ENCODE measurements around the gene NRG3.
A peak's percentile ranks its signal among the peaks of the same experiment; 100 is the strongest.

Gene NRG3

GRCh38 chr10:82811621-82812020, 936.6 kb downstream of the NRG3 start:
- no peak overlapping the region for H3K4me3 ChIP-seq (ENCODE audit: low read depth, low read length)
- DNase-seq = peak in 1 of 2 donors; percentile 53
- H3K4ac ChIP-seq (ENCODE audit: low read depth, low read length) = no peak overlapping the region
- H4K8ac ChIP-seq (ENCODE audit: low read depth, low read length) = no peak overlapping the region
- no peak overlapping the region for H2AK5ac ChIP-seq (ENCODE audit: low read length)
- peaks cover 4% of the 10 kb centered on the region for H3K9me3 ChIP-seq (ENCODE audit: insufficient read depth, low read depth, low read length)
- H3K36me3 ChIP-seq (ENCODE audit: control insufficient read depth in 1 of 2, insufficient read depth in 2 of 2, low read length in 2 of 2) = no peaks in the 10 kb centered on the region
- no peak overlapping the region for H2BK120ac ChIP-seq (ENCODE audit: insufficient read depth, low read length, poor library complexity)
- no peak overlapping the region for H4K91ac ChIP-seq (ENCODE audit: low read depth, low read length)
- H3K4me2 ChIP-seq (ENCODE audit: low read length) = no peak overlapping the region
- no peaks in the 10 kb centered on the region for H3K79me1 ChIP-seq (ENCODE audit: low read length)
- H3K27ac ChIP-seq (ENCODE audit: low read depth, low read length) = no peak overlapping the region
- H2BK5ac ChIP-seq (ENCODE audit: low read depth, low read length, poor library complexity) = no peak overlapping the region
- H3K14ac ChIP-seq (ENCODE audit: low read length) = no peak overlapping the region
- no peak overlapping the region for H2BK12ac ChIP-seq (ENCODE audit: low read length)
- no peaks in the 10 kb centered on the region for H3K27me3 ChIP-seq (ENCODE audit: insufficient read depth, low read length)
- no peak overlapping the region for H3K9ac ChIP-seq (ENCODE audit: low read length)
- H4K12ac ChIP-seq (ENCODE audit: low read depth, low read length) = no peak overlapping the region
- no peak overlapping the region for H3K18ac ChIP-seq (ENCODE audit: low read length)
- no peak overlapping the region for H3K23ac ChIP-seq (ENCODE audit: low read length)
- no peak overlapping the region for H2AFZ ChIP-seq (ENCODE audit: insufficient read depth, low read length, poor library complexity)
- WGBS (ENCODE audit: extremely low coverage, insufficient coverage, insufficient read length) = no CpG with 5 or more reads among the region's 1 CpG
- H3K79me2 ChIP-seq (ENCODE audit: control insufficient read depth, insufficient read depth, low read length, poor library complexity) = no peaks in the 10 kb centered on the region
- H3K4me1 ChIP-seq (ENCODE audit: control insufficient read depth in 1 of 2, insufficient read depth in 2 of 2, low read length in 2 of 2) = no peaks in the 10 kb centered on the region

- H3K14ac ChIP-seq (ENCODE audit: low read length) = no peak overlapping the region
Observed at GRCh38 chr10:82813856-82814255, 938.9 kb downstream of the NRG3 start.

GRCh38 chr10:82814635-82815034, 939.6 kb downstream of the NRG3 start:
- no peak overlapping the region for H3K4me3 ChIP-seq (ENCODE audit: low read depth, low read length)
- H3K4ac ChIP-seq (ENCODE audit: low read depth, low read length) = no peak overlapping the region
- H2BK12ac ChIP-seq (ENCODE audit: low read length) = no peak overlapping the region
- no peak overlapping the region for H4K12ac ChIP-seq (ENCODE audit: low read depth, low read length)
- no peak overlapping the region for H3K9ac ChIP-seq (ENCODE audit: low read length)
- no peak overlapping the region for H3K27ac ChIP-seq (ENCODE audit: low read depth, low read length)
- H3K9me3 ChIP-seq (ENCODE audit: insufficient read depth, low read depth, low read length) = peaks cover 4% of the 10 kb centered on the region
- H2BK5ac ChIP-seq (ENCODE audit: low read depth, low read length, poor library complexity) = no peak overlapping the region
- no peak overlapping the region for H3K23ac ChIP-seq (ENCODE audit: low read length)
- no peak overlapping the region for H2AFZ ChIP-seq (ENCODE audit: insufficient read depth, low read length, poor library complexity)
- no peak overlapping the region for H4K8ac ChIP-seq (ENCODE audit: low read depth, low read length)
- no peak overlapping the region for H2AK5ac ChIP-seq (ENCODE audit: low read length)
- H3K79me2 ChIP-seq (ENCODE audit: control insufficient read depth, insufficient read depth, low read length, poor library complexity) = no peaks in the 10 kb centered on the region
- no peak overlapping the region for H2BK120ac ChIP-seq (ENCODE audit: insufficient read depth, low read length, poor library complexity)
- DNase-seq = no peak
- no peak overlapping the region for H3K14ac ChIP-seq (ENCODE audit: low read length)
- H3K79me1 ChIP-seq (ENCODE audit: low read length) = no peaks in the 10 kb centered on the region
- no peak overlapping the region for H3K4me2 ChIP-seq (ENCODE audit: low read length)
- no peaks in the 10 kb centered on the region for H3K36me3 ChIP-seq (ENCODE audit: control insufficient read depth in 1 of 2, insufficient read depth in 2 of 2, low read length in 2 of 2)
- H3K4me1 ChIP-seq (ENCODE audit: control insufficient read depth in 1 of 2, insufficient read depth in 2 of 2, low read length in 2 of 2) = no peaks in the 10 kb centered on the region
- H3K18ac ChIP-seq (ENCODE audit: low read length) = no peak overlapping the region
- no peaks in the 10 kb centered on the region for H3K27me3 ChIP-seq (ENCODE audit: insufficient read depth, low read length)
- H4K91ac ChIP-seq (ENCODE audit: low read depth, low read length) = no peak overlapping the region

More at GRCh38 chr10:82813856-82814255, 938.9 kb downstream of the NRG3 start:
- Histone ChIP-seq H4K8ac (ENCODE audit: low read depth, low read length) (no peak overlapping the region), H3K18ac (ENCODE audit: low read length) (no peak overlapping the region), H4K12ac (ENCODE audit: low read depth, low read length) (no peak overlapping the region), H3K79me2 (ENCODE audit: control insufficient read depth, insufficient read depth, low read length, poor library complexity) (no peaks in the 10 kb centered on the region), H3K27ac (ENCODE audit: low read depth, low read length) (no peak overlapping the region), H3K23ac (ENCODE audit: low read length) (no peak overlapping the region), H2BK5ac (ENCODE audit: low read depth, low read length, poor library complexity) (no peak overlapping the region), H2BK12ac (ENCODE audit: low read length) (no peak overlapping the region), H2BK120ac (ENCODE audit: insufficient read depth, low read length, poor library complexity) (no peak overlapping the region), H2AK5ac (ENCODE audit: low read length) (no peak overlapping the region), H3K4ac (ENCODE audit: low read depth, low read length) (no peak overlapping the region), H3K9me3 (ENCODE audit: insufficient read depth, low read depth, low read length) (peaks cover 4% of the 10 kb centered on the region), H2AFZ (ENCODE audit: insufficient read depth, low read length, poor library complexity) (no peak overlapping the region), H3K9ac (ENCODE audit: low read length) (no peak overlapping the region), H3K36me3 (ENCODE audit: control insufficient read depth in 1 of 2, insufficient read depth in 2 of 2, low read length in 2 of 2) (no peaks in the 10 kb centered on the region), H3K4me3 (ENCODE audit: low read depth, low read length) (no peak overlapping the region), H3K4me1 (ENCODE audit: control insufficient read depth in 1 of 2, insufficient read depth in 2 of 2, low read length in 2 of 2) (no peaks in the 10 kb centered on the region), H3K4me2 (ENCODE audit: low read length) (no peak overlapping the region), H3K27me3 (ENCODE audit: insufficient read depth, low read length) (no peaks in the 10 kb centered on the region), H3K79me1 (ENCODE audit: low read length) (no peaks in the 10 kb centered on the region), H4K91ac (ENCODE audit: low read depth, low read length) (no peak overlapping the region)
- WGBS (ENCODE audit: extremely low coverage, insufficient coverage, insufficient read length) = no CpG with 5 or more reads among the region's 5 CpGs
- no peak for DNase-seq

GRCh38 chr10:82815680-82816079, 940.7 kb downstream of the NRG3 start:
- H3K27ac ChIP-seq (ENCODE audit: low read depth, low read length) = no peak overlapping the region
- H3K23ac ChIP-seq (ENCODE audit: low read length) = no peak overlapping the region
- H3K79me1 ChIP-seq (ENCODE audit: low read length) = no peaks in the 10 kb centered on the region
- no peak overlapping the region for H2BK120ac ChIP-seq (ENCODE audit: insufficient read depth, low read length, poor library complexity)
- no peak overlapping the region for H3K4ac ChIP-seq (ENCODE audit: low read depth, low read length)
- H3K9ac ChIP-seq (ENCODE audit: low read length) = no peak overlapping the region
- no peak overlapping the region for H2AFZ ChIP-seq (ENCODE audit: insufficient read depth, low read length, poor library complexity)
- no peak overlapping the region for H2BK12ac ChIP-seq (ENCODE audit: low read length)
- H2BK5ac ChIP-seq (ENCODE audit: low read depth, low read length, poor library complexity) = no peak overlapping the region
- no CpG with 5 or more reads among the region's 7 CpGs for WGBS (ENCODE audit: extremely low coverage, insufficient coverage, insufficient read length)
- H3K79me2 ChIP-seq (ENCODE audit: control insufficient read depth, insufficient read depth, low read length, poor library complexity) = no peaks in the 10 kb centered on the region
- H3K9me3 ChIP-seq (ENCODE audit: insufficient read depth, low read depth, low read length) = peaks cover 4% of the 10 kb centered on the region
- no peak overlapping the region for H3K14ac ChIP-seq (ENCODE audit: low read length)
- H4K8ac ChIP-seq (ENCODE audit: low read depth, low read length) = no peak overlapping the region
- DNase-seq = no peak
- no peak overlapping the region for H2AK5ac ChIP-seq (ENCODE audit: low read length)
- no peak overlapping the region for H3K4me2 ChIP-seq (ENCODE audit: low read length)
- H4K91ac ChIP-seq (ENCODE audit: low read depth, low read length) = no peak overlapping the region
- H3K4me3 ChIP-seq (ENCODE audit: low read depth, low read length) = no peak overlapping the region
- no peaks in the 10 kb centered on the region for H3K27me3 ChIP-seq (ENCODE audit: insufficient read depth, low read length)
- H3K18ac ChIP-seq (ENCODE audit: low read length) = no peak overlapping the region
- no peaks in the 10 kb centered on the region for H3K4me1 ChIP-seq (ENCODE audit: control insufficient read depth in 1 of 2, insufficient read depth in 2 of 2, low read length in 2 of 2)
- no peaks in the 10 kb centered on the region for H3K36me3 ChIP-seq (ENCODE audit: control insufficient read depth in 1 of 2, insufficient read depth in 2 of 2, low read length in 2 of 2)
- H4K12ac ChIP-seq (ENCODE audit: low read depth, low read length) = no peak overlapping the region
